ENCODE results near the gene EPB41L3.

DNA sequence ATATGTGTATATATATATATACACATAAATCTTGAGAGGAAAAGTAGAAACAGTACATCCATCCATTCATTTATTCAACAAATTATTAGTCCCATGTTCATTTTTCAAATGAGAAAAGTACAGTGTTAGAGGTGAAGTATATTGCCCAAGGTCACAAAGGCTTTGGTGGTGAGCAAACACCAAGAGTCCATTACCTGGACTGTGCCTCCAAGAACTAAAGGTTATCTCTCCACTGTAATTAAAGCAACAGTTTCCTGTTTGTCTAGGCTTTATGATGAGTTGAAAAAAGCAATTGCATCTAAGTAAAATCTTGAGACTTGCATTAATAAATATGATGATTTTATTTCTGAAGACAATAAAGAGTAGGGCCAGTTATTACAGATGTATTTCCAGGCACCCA is 44.7 kb upstream of the EPB41L3 start:
- TF ChIP-seq, protein P1, sequence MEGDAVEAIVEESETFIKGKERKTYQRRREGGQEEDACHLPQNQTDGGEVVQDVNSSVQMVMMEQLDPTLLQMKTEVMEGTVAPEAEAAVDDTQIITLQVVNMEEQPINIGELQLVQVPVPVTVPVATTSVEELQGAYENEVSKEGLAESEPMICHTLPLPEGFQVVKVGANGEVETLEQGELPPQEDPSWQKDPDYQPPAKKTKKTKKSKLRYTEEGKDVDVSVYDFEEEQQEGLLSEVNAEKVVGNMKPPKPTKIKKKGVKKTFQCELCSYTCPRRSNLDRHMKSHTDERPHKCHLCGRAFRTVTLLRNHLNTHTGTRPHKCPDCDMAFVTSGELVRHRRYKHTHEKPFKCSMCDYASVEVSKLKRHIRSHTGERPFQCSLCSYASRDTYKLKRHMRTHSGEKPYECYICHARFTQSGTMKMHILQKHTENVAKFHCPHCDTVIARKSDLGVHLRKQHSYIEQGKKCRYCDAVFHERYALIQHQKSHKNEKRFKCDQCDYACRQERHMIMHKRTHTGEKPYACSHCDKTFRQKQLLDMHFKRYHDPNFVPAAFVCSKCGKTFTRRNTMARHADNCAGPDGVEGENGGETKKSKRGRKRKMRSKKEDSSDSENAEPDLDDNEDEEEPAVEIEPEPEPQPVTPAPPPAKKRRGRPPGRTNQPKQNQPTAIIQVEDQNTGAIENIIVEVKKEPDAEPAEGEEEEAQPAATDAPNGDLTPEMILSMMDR (IDR thresholded peaks at IDR 0.05 in 8 of 11, conservative IDR thresholded peaks at IDR 0.05 in 3 of 11), result no peak
- no peak for TF ChIP-seq POLR2AphosphoS5 (IDR thresholded peaks at IDR 0.05)

All from spleen (tissue), 7 donors.